HG02852 (cell line): ENCODE measurements around the gene TAF5L.
"Not testable (repeated sequence)": the region's sequence is repeated elsewhere in the genome, so short reads cannot be mapped to it uniquely, and the experiment has no call there.

Experiments
- ATAC-seq: cut with Tn5 transposase; IDR thresholded peaks from one replicate; pipeline ENCODE4 v1.9.1; 2021; ENCODE audit warnings: mild to moderate bottlenecking, moderate library complexity; ENCODE audit not compliant: unreplicated experiment

Gene TAF5L

DNA sequence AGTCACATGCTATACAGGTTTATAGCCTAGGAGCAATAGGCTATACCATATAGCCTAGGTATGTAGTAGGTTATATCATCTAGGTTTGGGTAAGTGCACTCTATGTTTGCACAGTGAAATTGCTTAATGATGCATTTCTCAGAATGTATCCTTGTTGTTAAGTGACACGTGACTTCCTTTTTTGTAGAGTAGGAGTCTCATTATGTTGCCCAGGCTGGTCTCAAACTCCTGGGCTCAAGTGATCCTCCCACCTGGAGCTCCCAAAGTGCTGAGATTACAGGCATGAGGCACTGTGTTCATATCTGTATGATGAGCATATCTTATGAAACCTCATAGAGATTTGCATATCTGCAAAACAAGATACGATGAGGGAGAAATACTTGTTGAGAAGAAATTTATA lies 53.6 kb downstream of the TAF5L start:
- ATAC-seq = no peak

DNA sequence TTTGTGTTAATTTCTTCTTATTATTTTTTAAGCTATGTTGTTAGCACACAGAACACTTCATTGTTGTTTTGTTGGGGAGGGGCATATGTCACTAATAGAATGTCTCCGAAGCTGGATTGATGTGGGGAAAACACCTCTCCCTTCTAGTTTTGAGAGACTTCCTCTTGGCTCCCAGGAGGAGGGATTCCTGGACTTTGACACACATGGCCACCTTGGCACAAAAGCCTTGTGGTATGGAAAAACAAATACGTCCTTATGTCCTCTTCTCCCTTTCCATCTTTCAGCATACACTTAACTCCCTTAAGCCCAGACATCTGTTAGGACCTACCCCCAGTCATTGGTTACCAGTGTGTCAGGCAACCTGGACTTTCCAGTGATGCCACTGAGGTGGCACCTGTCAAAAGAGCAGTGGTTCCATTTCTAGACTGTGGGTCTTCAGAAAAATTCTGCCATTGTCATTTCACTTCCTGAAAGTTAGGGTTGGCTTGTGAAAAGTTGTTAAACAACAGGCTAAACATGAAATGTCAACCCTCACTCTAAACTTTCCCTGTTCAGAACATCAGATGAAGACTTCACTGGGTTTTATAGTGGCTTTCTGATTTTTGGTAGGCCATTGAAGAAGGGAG lies 54.9 kb downstream of the TAF5L start:
- ATAC-seq = no peak

DNA sequence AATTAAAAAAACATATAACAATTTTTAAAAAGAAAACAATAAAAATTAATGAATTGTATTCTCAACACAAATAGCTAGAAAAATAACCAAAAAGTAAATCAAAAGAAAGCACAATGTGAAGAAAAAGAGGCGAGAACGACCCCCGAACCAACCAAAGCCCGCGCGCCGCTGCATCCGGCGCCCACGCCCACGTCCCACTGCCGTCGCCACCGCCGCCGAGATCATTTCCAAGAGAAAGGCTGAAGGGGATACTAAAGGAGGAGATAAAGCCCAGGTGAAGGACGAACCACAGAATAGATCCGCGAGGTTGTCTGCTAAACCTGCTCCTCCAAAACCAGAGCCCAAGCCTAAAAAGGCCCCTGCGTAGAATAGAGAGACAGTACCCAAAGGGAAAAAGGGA lies 55.6 kb downstream of the TAF5L start:
- no peak for ATAC-seq

DNA sequence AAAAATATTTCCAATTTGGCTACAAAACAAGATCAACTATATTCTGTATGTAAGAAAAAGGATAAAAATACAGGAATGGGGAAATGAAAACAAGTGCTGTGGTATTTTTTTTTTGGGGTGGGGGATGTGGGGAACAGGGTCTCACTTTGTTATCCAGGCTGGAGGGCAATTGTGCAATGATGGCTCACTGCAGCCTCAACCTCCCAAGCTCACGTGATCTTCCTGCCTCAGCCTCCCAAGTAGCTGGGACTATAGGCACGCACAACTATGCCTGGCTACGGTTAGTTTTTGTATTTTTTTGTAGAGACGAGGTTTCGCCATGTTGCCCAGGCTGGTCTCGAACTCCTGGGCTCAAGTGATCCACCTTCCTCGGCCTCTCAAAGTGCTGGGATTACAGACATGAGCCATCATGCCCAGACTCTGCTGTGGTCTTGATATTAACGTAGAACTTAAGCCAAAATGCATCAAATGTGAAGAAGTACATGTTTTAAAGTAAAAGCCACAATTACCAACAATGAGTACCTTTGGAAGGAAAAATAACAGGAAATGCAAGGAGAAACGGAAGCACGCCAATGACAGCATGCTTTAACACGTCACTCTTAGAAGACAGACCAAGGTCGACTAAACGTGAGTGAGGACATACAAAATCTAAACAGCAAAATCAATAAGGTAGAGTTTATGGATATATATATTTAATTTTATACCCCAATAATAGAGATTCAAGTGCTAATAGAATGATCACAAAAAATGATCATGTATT lies 58.6 kb downstream of the TAF5L start:
- ATAC-seq = no peak

DNA sequence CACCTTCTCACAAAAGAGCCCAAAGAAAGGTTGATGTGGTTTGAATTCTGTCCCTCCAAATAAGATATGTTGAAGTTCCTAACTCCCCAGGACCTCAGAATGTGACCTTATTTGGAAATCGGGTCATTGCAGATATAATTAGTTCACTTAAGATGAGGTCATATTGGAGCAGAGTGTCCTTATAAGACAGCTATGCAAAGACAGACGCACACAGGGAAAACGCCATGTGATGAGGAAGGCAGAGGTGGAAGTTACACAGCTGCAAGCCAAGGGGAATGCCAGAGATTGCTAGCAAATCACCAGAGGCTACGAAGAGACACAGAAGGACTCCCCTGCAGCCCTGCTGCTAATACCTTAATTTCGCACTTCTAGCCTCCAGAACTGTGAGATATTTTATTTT lies 62.2 kb downstream of the TAF5L start:
- no peak for ATAC-seq

GRCh38 chr1:229563241-229563640 lies 62.7 kb downstream of the TAF5L start:
- ATAC-seq = no peak

DNA sequence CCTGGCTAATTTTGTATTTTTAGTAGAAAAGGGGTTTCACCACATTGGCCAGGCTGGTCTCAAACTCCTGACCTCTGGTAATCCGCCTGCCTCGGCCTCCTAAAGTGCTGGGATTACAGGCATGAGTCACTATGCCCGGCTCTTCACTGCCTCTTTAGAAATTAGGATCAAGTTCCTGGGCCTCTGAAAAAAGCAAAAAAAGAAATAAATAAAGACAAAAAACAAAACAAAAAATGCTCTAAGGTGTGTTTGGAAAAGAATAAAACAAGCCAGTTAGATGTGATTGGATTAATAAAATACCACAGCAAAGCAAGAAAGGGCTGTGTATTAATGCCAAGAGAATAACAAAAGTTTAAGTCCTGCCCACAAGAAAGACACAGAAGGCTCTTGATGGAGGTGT lies 63.2 kb downstream of the TAF5L start:
- ATAC-seq = no peak

- no peak for ATAC-seq
These were observed 64.8 kb downstream of the TAF5L start for GRCh38 chr1:229561141-229561540.

DNA sequence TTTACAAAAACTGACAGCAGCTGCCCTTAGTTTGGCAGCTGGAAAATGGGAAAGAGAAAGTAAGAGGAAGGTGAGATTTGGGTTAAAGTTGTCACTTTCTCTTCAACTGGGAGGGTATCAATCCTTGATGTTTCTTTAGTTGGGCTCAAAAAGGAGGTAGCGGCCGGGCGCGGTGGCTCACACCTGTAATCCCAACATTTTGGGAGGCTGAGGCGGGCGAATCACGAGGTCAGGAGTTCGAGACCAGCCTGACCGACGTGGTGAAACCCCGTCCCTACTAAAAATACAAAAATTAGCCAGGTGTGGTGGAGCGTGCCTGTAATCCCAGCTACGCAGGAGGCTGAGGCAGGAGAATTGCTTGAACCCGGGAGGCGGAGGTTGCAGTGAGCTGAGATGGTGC lies 65.8 kb downstream of the TAF5L start:
- not testable (repeated sequence) for ATAC-seq

DNA sequence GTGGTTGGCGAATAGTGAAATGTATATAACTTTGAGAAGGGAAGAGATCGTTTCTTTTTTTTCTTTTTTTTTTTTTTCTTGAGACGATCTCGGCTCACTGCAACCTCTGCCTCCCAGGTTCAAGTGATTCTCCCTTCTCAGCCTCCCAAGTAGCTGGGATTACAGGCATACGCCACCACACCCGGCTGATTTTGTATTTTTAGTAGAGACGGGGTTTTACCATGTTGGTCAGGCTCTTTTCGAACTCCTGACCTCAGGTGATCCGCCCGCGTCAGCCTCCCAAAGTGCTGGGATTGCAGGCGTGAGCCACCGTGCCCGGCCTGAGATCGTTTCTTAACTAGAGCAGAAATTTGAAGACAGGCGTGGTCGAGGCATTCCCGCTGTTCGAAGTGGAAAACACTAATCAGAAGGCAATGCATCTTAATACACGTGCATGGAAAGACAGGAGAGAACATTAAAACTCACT lies 66.6 kb downstream of the TAF5L start:
- ATAC-seq = not testable (repeated sequence)

GRCh38 chr1:229558460-229559335 lies 67.2 kb downstream of the TAF5L start, which contains the start of gene ABCB10:
Gene ABCB10 (minus strand): TSS chr1:229558707. CDS start chr1:229558652, 55 bp downstream.
- ATAC-seq = peak; percentile 78

DNA sequence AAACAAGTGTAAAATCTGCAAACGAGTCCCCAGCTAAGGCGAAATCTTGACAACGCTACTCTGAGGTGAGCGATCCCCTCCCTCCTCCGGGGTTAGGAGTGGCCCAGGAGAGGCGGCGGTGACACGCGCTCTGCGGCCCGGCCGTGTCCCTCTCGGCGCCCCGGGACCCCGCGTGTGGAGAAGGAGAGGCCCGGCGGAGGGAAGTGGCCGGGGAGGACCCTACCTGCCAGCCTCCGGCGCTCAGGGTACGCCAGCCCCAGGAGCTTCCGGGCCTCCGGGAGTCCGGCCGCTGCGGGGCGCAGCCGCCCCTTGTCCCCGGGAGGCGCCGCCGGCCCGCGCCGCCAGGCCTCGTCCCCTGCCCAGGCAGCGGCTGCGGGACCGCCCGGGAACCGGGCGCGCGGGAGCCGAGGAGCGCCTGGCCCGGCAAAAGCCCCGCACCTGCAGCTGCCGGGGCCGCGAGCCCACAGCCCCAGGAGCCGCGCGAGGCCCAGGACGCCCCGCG lies 68.0 kb downstream of the TAF5L start:
- ATAC-seq = peak; percentile 27

GRCh38 chr1:229557200-229557850 lies 68.6 kb downstream of the TAF5L start:
- no peak for ATAC-seq

GRCh38 chr1:229554886-229555621 lies 70.9 kb downstream of the TAF5L start:
- ATAC-seq = no peak

DNA sequence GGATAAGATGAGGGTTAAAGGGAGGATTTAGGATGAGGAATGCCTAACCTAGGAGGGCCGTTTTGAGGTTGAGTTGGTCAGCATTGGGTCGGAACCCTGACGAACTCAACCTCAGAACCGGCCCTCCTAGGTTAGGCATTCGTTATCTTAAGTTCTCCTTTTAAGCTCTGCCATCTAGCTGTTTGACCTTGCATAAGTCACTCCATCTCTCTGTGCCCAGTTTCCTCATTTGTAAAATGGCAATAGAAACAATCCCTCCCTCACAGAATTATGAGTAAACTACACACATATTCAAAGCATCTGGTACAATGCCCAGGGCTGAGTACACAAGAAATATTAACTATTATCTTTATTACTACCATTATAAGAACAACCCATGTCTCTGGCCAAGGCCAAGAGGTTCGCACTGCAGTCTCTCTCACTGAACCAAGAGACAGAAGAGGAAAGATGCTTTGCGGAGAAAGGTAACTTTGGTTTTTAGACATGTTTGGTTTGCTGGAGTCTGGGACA lies 72.2 kb downstream of the TAF5L start:
- no peak for ATAC-seq

DNA sequence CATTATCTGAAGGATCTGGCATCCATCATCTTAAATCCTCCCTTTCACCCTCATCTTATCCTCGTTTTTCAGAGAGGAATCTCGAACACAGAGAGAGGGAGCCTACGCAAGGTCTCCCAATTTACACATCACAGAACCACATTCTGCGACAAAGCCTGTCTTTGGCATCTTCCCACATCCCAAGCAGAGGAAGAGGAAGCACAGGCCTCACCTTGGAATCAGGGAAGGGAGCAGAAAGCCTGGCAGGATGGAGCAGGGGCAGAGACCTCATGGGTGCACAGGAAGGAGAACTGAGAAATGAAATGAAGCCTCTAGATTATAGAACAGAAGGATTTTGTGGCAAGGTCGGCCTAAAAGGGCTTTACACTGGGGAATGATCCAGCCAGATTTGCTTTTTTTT lies 73.2 kb downstream of the TAF5L start:
- ATAC-seq = no peak

GRCh38 chr1:229550812-229551567 lies 74.9 kb downstream of the TAF5L start:
- no peak for ATAC-seq

DNA sequence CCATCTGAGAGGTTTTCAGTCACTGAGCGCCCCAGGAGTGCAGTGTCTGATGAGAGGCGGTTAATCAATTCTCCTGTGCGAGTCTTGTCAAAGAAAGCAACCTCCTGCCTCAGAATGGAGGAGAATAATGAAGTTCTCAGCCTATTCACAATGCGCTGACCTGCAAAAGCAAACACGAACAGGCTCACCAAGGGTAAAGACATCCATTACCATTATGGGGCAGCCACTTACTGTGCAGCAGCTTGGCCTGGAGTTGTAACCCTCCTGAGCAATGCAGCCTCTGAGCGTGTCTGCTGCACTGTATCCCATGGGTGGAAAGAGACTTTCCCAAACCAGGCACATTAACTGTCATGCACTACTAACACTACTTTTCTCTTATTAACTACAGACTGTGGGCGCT lies 78.4 kb downstream of the TAF5L start:
- ATAC-seq = no peak

DNA sequence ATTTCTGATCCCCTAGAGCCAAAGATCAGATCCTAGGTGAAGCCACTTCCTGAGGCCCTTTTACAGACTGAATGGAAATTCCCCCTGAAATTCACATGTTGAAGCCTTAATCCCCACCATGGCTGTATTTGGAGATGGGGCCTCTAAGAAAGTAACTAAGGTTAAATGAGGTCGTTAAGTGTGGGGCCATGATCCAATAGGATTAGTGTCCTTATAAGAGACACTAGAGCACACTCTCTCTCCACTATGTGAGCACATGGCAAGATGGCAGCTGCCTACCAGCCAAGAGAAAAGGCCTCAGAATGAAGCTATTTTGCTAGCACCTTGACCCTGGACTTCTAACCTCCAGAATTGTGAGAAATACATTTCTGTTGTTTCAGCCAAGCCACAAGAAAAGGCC lies 81.3 kb downstream of the TAF5L start:
- no peak for ATAC-seq
